CD4-positive, alpha-beta T cell (primary cell): ENCODE results near the gene MCF2L2. TPM values are rescaled to one million over a fixed set of nuclear protein-coding genes. Genes with fewer than 3 reads are reported as not detected.

Experiments
- ATAC-seq: fragments of 200-7000 bp; cut with Tn5 transposase; one replicate; pipeline ENCODE4 v1.10.0; 2022; ENCODE audit warnings: mild to moderate bottlenecking; ENCODE audit not compliant: poor library complexity
- CTCF ChIA-PET: fragments of 350-600 bp; sonication (Branson Sonifier 250); formaldehyde crosslinking; loops from one replicate; lab custom pipeline; 2021; ENCODE audit warnings: antibody characterized with exemption, inconsistent platforms; lab: Charles Lee
- POLR2A ChIA-PET: fragments of 350-600 bp; sonication (Branson Sonifier 250); formaldehyde crosslinking; loops from one replicate; lab custom pipeline; 2021; ENCODE audit warnings: antibody characterized with exemption, inconsistent platforms; lab: Charles Lee
- DNase-seq, 14 experiments: peaks; one replicate each; pipeline ENCODE4 v3.0.0-alpha.2; 2013 to 2020; ENCODE audit warnings: mixed read lengths in 2 of 14
- H3K27ac ChIP-seq, 2 donors: one replicate each; pipeline versions ENCODE4 v1.5.1 to v1.7.0; 2013; ENCODE audit warnings: low read length in 2 of 2, low read depth in 1 of 2, mild to moderate bottlenecking in 1 of 2
- H3K27me3 ChIP-seq, 2 experiments: 1 replicate in 1 of 2; 2 replicates in 1 of 2; pipeline versions ENCODE4 v1.6.1 to v1.7.0; 2013; ENCODE audit warnings: low read length in 2 of 2, control low read depth in 1 of 2, mild to moderate bottlenecking in 1 of 2, moderate library complexity in 1 of 2; ENCODE audit not compliant: insufficient read depth in 2 of 2, control insufficient read depth in 1 of 2
- H3K36me3 ChIP-seq: one replicate; pipeline ENCODE4 v1.6.1; 2013; ENCODE audit warnings: low read length, control low read depth; ENCODE audit not compliant: insufficient read depth
- H3K4me1 ChIP-seq: one replicate; pipeline ENCODE4 v1.6.1; 2013; ENCODE audit warnings: low read length, control low read depth; ENCODE audit not compliant: insufficient read depth
- H3K4me3 ChIP-seq: one replicate; pipeline ENCODE4 v1.5.1; 2013; ENCODE audit warnings: mild to moderate bottlenecking, low read length, moderate library complexity
- H3K9me3 ChIP-seq, 2 experiments: 1 replicate in 1 of 2; 2 replicates in 1 of 2; pipeline versions ENCODE4 v1.6.1 to v1.7.0; 2013; ENCODE audit warnings: low read length in 2 of 2, mild to moderate bottlenecking in 2 of 2, control low read depth in 1 of 2, moderate library complexity in 1 of 2; ENCODE audit not compliant: control insufficient read depth in 1 of 2, insufficient read depth in 1 of 2
- H3K27ac Mint-ChIP-seq: one replicate; pipeline ENCODE4 v1.8.0; 2020; ENCODE audit warnings: mixed read lengths
- H3K27me3 Mint-ChIP-seq: one replicate; pipeline ENCODE4 v1.8.0; 2021; ENCODE audit warnings: mixed read lengths
- H3K36me3 Mint-ChIP-seq: one replicate; pipeline ENCODE4 v1.8.0; 2021; ENCODE audit warnings: low read depth, mixed read lengths
- H3K4me1 Mint-ChIP-seq: one replicate; pipeline ENCODE4 v1.8.0; 2021; ENCODE audit warnings: low read depth, mixed read lengths
- H3K4me3 Mint-ChIP-seq: one replicate; pipeline ENCODE4 v1.8.0; 2020; ENCODE audit warnings: mild to moderate bottlenecking, mixed read lengths
- H3K9me3 Mint-ChIP-seq: one replicate; pipeline ENCODE4 v1.8.0; 2020; ENCODE audit warnings: mixed read lengths
- CTCF ChIP-seq: fragments of 200-600 bp; IDR thresholded peaks from one replicate; pipeline ENCODE4 v1.8.0; 2022; ENCODE audit warnings: antibody characterized with exemption, mild to moderate bottlenecking
- intact Hi-C, 2 experiments: fragments of 100-400 bp; cut with DNase I in 1 of 2; cut with micrococcal nuclease in 1 of 2; formaldehyde crosslinking; loops; one replicate each; pipeline versions ENCODE4 v1.15.1 to v1.9.0; 2023 to 2025; cut with DNase I, micrococcal nuclease
- total RNA-seq, 174 experiments: library from RNA in 2 of 174; stranded (reverse) in 2 of 174; gene quantifications; one replicate each; pipeline ENCODE4 v1.2.3 and lab custom pipeline; 2021 to 2026

MCF2L2 gene
- total RNA-seq, 2 experiments from 2014 or later = 3.8 to 4.1 TPM

- Mint-ChIP-seq H3K27me3 (no peaks in the 10 kb centered on the region), H3K27ac (no peak overlapping the region), H3K9me3 (no peaks in the 10 kb centered on the region), H3K36me3 (no peaks in the 10 kb centered on the region), H3K4me1 (no peaks in the 10 kb centered on the region), H3K4me3 (no peak overlapping the region)
- no peak overlapping the region for H3K27ac ChIP-seq
- no peaks in the 10 kb centered on the region for H3K9me3 ChIP-seq
- DNase-seq (no peak), ATAC-seq (no peak)
- TF ChIP-seq CTCF = no peak
- H3K36me3 ChIP-seq = no peaks in the 10 kb centered on the region
- intact Hi-C loops = no loop called here
- H3K27me3 ChIP-seq = no peaks in the 10 kb centered on the region
- CTCF ChIA-PET = interaction anchor here (1.4 kb wide), 1 partner anchor 268 kb away, joined by 3 read pairs; no protein-coding TSS in a partner anchor
- POLR2A ChIA-PET = interaction anchor here (0.6 kb wide), 1 partner anchor 25 kb away, joined by 3 read pairs; no protein-coding TSS in a partner anchor
- H3K4me3 ChIP-seq = no peak overlapping the region
- H3K4me1 ChIP-seq = no peaks in the 10 kb centered on the region
These were observed 37.0 kb downstream of the MCF2L2 start for GRCh38 chr3:183391460-183391859.

- DNase-seq (no peak), ATAC-seq (no peak)
- Histone ChIP-seq H3K36me3 (no peaks in the 10 kb centered on the region), H3K27ac (no peak overlapping the region), H3K4me3 (no peak overlapping the region), H3K9me3 (no peaks in the 10 kb centered on the region), H3K27me3 (no peaks in the 10 kb centered on the region), H3K4me1 (no peaks in the 10 kb centered on the region)
- no peaks in the 10 kb centered on the region for H3K27me3 Mint-ChIP-seq
- H3K27ac Mint-ChIP-seq = no peak overlapping the region
- H3K4me1 Mint-ChIP-seq = no peaks in the 10 kb centered on the region
- no peaks in the 10 kb centered on the region for H3K9me3 Mint-ChIP-seq
- no peak for TF ChIP-seq CTCF
- ChIA-PET CTCF (interaction anchor here (1.4 kb wide), 1 partner anchor 268 kb away, joined by 3 read pairs; no protein-coding TSS in a partner anchor), POLR2A (no interaction called here)
- no peaks in the 10 kb centered on the region for H3K36me3 Mint-ChIP-seq
- intact Hi-C loops = no loop called here
- H3K4me3 Mint-ChIP-seq = no peak overlapping the region
These were observed 37.6 kb downstream of the MCF2L2 start for GRCh38 chr3:183390844-183391243.

DNA sequence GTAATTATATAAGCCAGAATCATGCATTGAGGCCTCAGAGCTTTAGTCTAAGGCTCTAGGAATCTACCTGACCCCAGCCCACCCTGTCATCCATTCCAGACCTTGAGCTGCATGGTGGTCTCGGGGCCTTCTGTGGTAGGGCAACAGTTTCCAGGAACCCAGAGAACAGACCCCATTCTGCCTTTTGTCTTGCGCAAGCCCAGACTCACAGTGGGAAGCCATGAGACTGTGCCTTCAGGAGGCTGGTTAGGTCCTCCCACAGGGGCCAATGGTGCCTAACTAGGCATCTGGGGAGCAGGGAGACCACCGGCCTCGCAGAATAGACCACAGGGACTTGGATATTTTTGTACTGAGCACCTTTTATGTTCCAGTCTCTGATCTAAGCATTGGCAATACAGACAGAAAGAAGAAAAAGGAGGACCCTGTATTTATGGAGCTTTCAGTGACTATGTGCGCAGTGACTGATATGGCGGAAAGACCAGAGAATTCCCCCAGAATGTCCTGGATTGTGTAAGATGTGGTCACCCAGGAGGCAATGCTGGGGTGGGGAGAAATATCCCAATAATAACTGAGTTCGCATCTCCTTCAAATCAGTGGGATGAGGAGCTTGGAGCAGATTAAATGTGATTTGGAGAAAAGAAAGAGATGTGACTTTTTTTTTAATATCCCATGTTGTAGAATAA is 40.1 kb downstream of the MCF2L2 start:
- Mint-ChIP-seq H3K27me3 (no peaks in the 10 kb centered on the region), H3K27ac (no peak overlapping the region), H3K4me1 (no peaks in the 10 kb centered on the region), H3K9me3 (no peaks in the 10 kb centered on the region), H3K4me3 (no peak overlapping the region), H3K36me3 (no peaks in the 10 kb centered on the region)
- Histone ChIP-seq H3K27ac (no peak overlapping the region), H3K27me3 (no peaks in the 10 kb centered on the region), H3K4me3 (no peak overlapping the region), H3K36me3 (no peaks in the 10 kb centered on the region), H3K9me3 (no peaks in the 10 kb centered on the region), H3K4me1 (no peaks in the 10 kb centered on the region)
- POLR2A ChIA-PET = no interaction called here
- intact Hi-C loops = loop anchor here in 1 of 2 experiments (5.0 to 10.0 kb wide), 3 partner anchors 104 to 674 kb away; no protein-coding TSS in a partner anchor
- DNase-seq = no peak
- ATAC-seq = no peak
- CTCF ChIA-PET = interaction anchor here (1.5 to 1.9 kb wide), 2 partner anchors 204 to 266 kb away, joined by 4 to 5 read pairs; no protein-coding TSS in a partner anchor
- no peak for TF ChIP-seq CTCF
